H9 (cell line): ENCODE measurements around the gene SHISA9. TPM values are rescaled to one million over a fixed set of nuclear protein-coding genes. Genes with fewer than 3 reads are reported as not detected.

Source experiments
- DNase-seq: peaks from one replicate; pipeline ENCODE4 v3.0.0-alpha.2; 2017
- H2AFZ ChIP-seq: one replicate; pipeline ENCODE4 v1.6.1; 2013; ENCODE audit warnings: mild to moderate bottlenecking, low read length, control low read depth, moderate library complexity
- H2AK5ac ChIP-seq: 2 replicates; pipeline ENCODE4 v1.6.1; 2013; ENCODE audit warnings: low read length, control low read depth, mixed read lengths; ENCODE audit not compliant: insufficient read length
- H2BK120ac ChIP-seq: one replicate; pipeline ENCODE4 v1.6.1; 2013; ENCODE audit warnings: low read depth, mild to moderate bottlenecking, low read length, control low read depth, inconsistent platforms; ENCODE audit not compliant: poor library complexity, severe bottlenecking
- H2BK12ac ChIP-seq: 2 replicates; pipeline ENCODE4 v1.6.1; 2013; ENCODE audit warnings: low read length, control low read depth, mixed read lengths, low read depth; ENCODE audit not compliant: insufficient read length
- H2BK15ac ChIP-seq: 2 replicates; pipeline ENCODE4 v1.6.1; 2013; ENCODE audit warnings: low read depth, low read length, control low read depth
- H2BK20ac ChIP-seq: one replicate; pipeline ENCODE4 v1.6.1; 2013; ENCODE audit warnings: low read depth, mild to moderate bottlenecking, low read length, control low read depth, inconsistent platforms; ENCODE audit not compliant: poor library complexity, severe bottlenecking
- H2BK5ac ChIP-seq: 2 replicates; pipeline ENCODE4 v1.6.1; 2013; ENCODE audit warnings: low read length, control low read depth, mixed read lengths; ENCODE audit not compliant: insufficient read length
- H3K14ac ChIP-seq: 2 replicates; pipeline ENCODE4 v1.6.1; 2013; ENCODE audit warnings: low read length, control low read depth; ENCODE audit not compliant: insufficient read depth
- H3K18ac ChIP-seq: 2 replicates; pipeline ENCODE4 v1.6.1; 2013; ENCODE audit warnings: low read depth, mild to moderate bottlenecking, mixed read lengths, low read length, control low read depth; ENCODE audit not compliant: insufficient read length
- H3K23ac ChIP-seq: 2 replicates; pipeline ENCODE4 v1.6.1; 2013; ENCODE audit warnings: low read length, control low read depth, mixed read lengths, low read depth; ENCODE audit not compliant: insufficient read length
- H3K23me2 ChIP-seq: 2 replicates; pipeline ENCODE4 v1.6.1; 2013; ENCODE audit warnings: low read depth, mild to moderate bottlenecking, mixed read lengths, low read length, control low read depth; ENCODE audit not compliant: insufficient read length, poor library complexity, severe bottlenecking
- H3K27ac ChIP-seq: 2 replicates; pipeline ENCODE4 v1.5.1; 2013; ENCODE audit warnings: low read length, control low read depth, mixed read lengths, low read depth; ENCODE audit not compliant: insufficient read length
- H3K27me3 ChIP-seq: 2 replicates; pipeline ENCODE4 v1.6.1; 2013; ENCODE audit warnings: low read length, control low read depth, inconsistent platforms; ENCODE audit not compliant: insufficient read depth
- H3K4ac ChIP-seq: 2 replicates; pipeline ENCODE4 v1.6.1; 2013; ENCODE audit warnings: low read depth, mild to moderate bottlenecking, control low read depth, inconsistent platforms, low read length, moderate library complexity
- H3K4me1 ChIP-seq: 2 replicates; pipeline ENCODE4 v1.6.1; 2013; ENCODE audit warnings: low read length, control low read depth, inconsistent platforms; ENCODE audit not compliant: insufficient read depth
- H3K4me2 ChIP-seq: 2 replicates; pipeline ENCODE4 v1.6.1; 2013; ENCODE audit warnings: low read length, control low read depth, mixed read lengths; ENCODE audit not compliant: insufficient read length, insufficient read depth
- H3K56ac ChIP-seq: 2 replicates; pipeline ENCODE4 v1.6.1; 2013; ENCODE audit warnings: low read depth, mild to moderate bottlenecking, mixed read lengths, low read length, control low read depth; ENCODE audit not compliant: insufficient read length
- H3K79me1 ChIP-seq: 2 replicates; pipeline ENCODE4 v1.6.1; 2013; ENCODE audit warnings: low read depth, mild to moderate bottlenecking, moderate library complexity, low read length, control low read depth, inconsistent platforms; ENCODE audit not compliant: insufficient read depth, poor library complexity, severe bottlenecking
- H3K79me2 ChIP-seq: 2 replicates; pipeline ENCODE4 v1.6.1; 2013; ENCODE audit warnings: low read length, control low read depth, inconsistent platforms; ENCODE audit not compliant: insufficient read depth
- H3K9ac ChIP-seq: 2 replicates; pipeline ENCODE4 v1.6.1; 2013; ENCODE audit warnings: low read length, control low read depth, mixed read lengths; ENCODE audit not compliant: insufficient read length; ENCODE audit errors: extremely low read depth
- H3K9me3 ChIP-seq: one replicate; pipeline ENCODE4 v1.6.1; 2013; ENCODE audit warnings: low read depth, low read length, inconsistent platforms; ENCODE audit not compliant: control insufficient read depth
- H3T11ph ChIP-seq: one replicate; pipeline ENCODE4 v1.6.1; 2013; ENCODE audit warnings: mild to moderate bottlenecking, low read length, control low read depth, inconsistent platforms
- H4K20me1 ChIP-seq: one replicate; pipeline ENCODE4 v1.6.1; 2013; ENCODE audit not compliant: control insufficient read depth, insufficient read length, insufficient read depth
- H4K5ac ChIP-seq: 2 replicates; pipeline ENCODE4 v1.6.1; 2013; ENCODE audit warnings: low read depth, mild to moderate bottlenecking, mixed read lengths, low read length, control low read depth; ENCODE audit not compliant: insufficient read length
- H4K8ac ChIP-seq: replicated peaks from 2 replicates; pipeline ENCODE4 v1.6.1; 2013; ENCODE audit warnings: low read length, control low read depth, mixed read lengths, low read depth; ENCODE audit not compliant: insufficient read length
- H4K91ac ChIP-seq: 2 replicates; pipeline ENCODE4 v1.6.1; 2013; ENCODE audit warnings: low read depth, mild to moderate bottlenecking, moderate library complexity, mixed read lengths, low read length, control low read depth; ENCODE audit not compliant: insufficient read length
- H3K27ac Mint-ChIP-seq, 3 experiments: 2 replicates in 2 of 3; 3 replicates in 1 of 3; pipeline ENCODE4 v1.8.0; 2020 to 2021; ENCODE audit warnings: mixed read lengths in 3 of 3, mild to moderate bottlenecking in 1 of 3, moderate library complexity in 1 of 3
- H3K27me3 Mint-ChIP-seq: 2 replicates; pipeline ENCODE4 v1.8.0; 2021; ENCODE audit warnings: low read depth, mild to moderate bottlenecking, moderate library complexity, mixed read lengths
- H3K36me3 Mint-ChIP-seq, 3 experiments: 2 replicates in 2 of 3; 3 replicates in 1 of 3; pipeline ENCODE4 v1.8.0; 2020 to 2021; ENCODE audit warnings: low read depth in 3 of 3, mixed read lengths in 3 of 3; ENCODE audit not compliant: insufficient read depth in 1 of 3
- H3K4me1 Mint-ChIP-seq, 2 experiments: 2 replicates each; pipeline ENCODE4 v1.8.0; 2020; ENCODE audit warnings: mixed read lengths in 2 of 2
- H3K4me3 Mint-ChIP-seq, 2 experiments: 2 replicates in 1 of 2; 3 replicates in 1 of 2; pipeline ENCODE4 v1.8.0; 2020 to 2021; ENCODE audit warnings: mild to moderate bottlenecking in 2 of 2, mixed read lengths in 2 of 2, moderate library complexity in 1 of 2
- H3K9me3 Mint-ChIP-seq, 2 experiments: 2 replicates in 1 of 2; 3 replicates in 1 of 2; pipeline ENCODE4 v1.8.0; 2020; ENCODE audit warnings: mild to moderate bottlenecking in 2 of 2, mixed read lengths in 2 of 2, moderate library complexity in 1 of 2
- CTCF ChIP-seq: fragments of 200-600 bp; sonication (generic); conservative IDR thresholded peaks from 3 replicates; pipeline ENCODE4 v1.8.0; 2021; ENCODE audit warnings: antibody characterized with exemption, mild to moderate bottlenecking
- WGBS: extraction: QIAGEN DNeasy Blood & Tissue Kit; methylation state at CpG from one replicate; pipeline ENCODE4 v1.1.7; 2013; ENCODE audit warnings: missing lambda C conversion rate, low lambda C conversion rate, mixed read lengths; ENCODE audit not compliant: insufficient read length; ENCODE audit errors: extremely low coverage; 5-methylcytosine and 5-hydroxymethylcytosine counted together
- total RNA-seq: library from RNA; stranded (reverse); gene quantifications from 2 replicates; pipeline ENCODE4 v1.2.1, GENCODE V29; 2021

Gene SHISA9
- total RNA-seq, 1 experiment from 2014 or later, result 7.0 TPM

- Histone ChIP-seq H2AK5ac (no peak overlapping the region), H2BK12ac (no peak overlapping the region), H2BK20ac (no peak overlapping the region), H4K91ac (no peak overlapping the region), H3K9me3 (no peaks in the 10 kb centered on the region), H4K20me1 (no peaks in the 10 kb centered on the region), H4K5ac (peak overlapping the region; percentile 10), H3K79me2 (no peaks in the 10 kb centered on the region; the same call in 1 of the 2 replicates), H3K79me1 (no peaks in the 10 kb centered on the region), H4K8ac (no peak overlapping the region), H2AFZ (no peak overlapping the region), H3K4me1 (no peaks in the 10 kb centered on the region; the same call in 1 of the 2 replicates), H3K23ac (no peak overlapping the region), H3K4me2 (no peak overlapping the region), H3K56ac (no peak overlapping the region), H3K27ac (no peak overlapping the region), H2BK120ac (no peak overlapping the region), H3K23me2 (no peaks in the 10 kb centered on the region), H3K27me3 (no peaks in the 10 kb centered on the region), H3K18ac (no peak overlapping the region), H3K9ac (no peak overlapping the region), H3K4ac (no peak overlapping the region), H3K14ac (no peak overlapping the region; the same call in 1 of the 2 replicates), H2BK15ac (no peak overlapping the region), H3T11ph (no peak overlapping the region), H2BK5ac (no peak overlapping the region)
- Mint-ChIP-seq H3K27ac (no peak overlapping the region; a peak in 1 of 7 replicates), H3K4me1 (peaks cover 10 to 11% of the 10 kb centered on the region in 2 experiments), H3K4me3 (no peak overlapping the region), H3K36me3 (no peaks in the 10 kb centered on the region), H3K9me3 (no peaks in the 10 kb centered on the region), H3K27me3 (no peaks in the 10 kb centered on the region)
- TF ChIP-seq CTCF, result no peak
- no CpG with 5 or more reads among the region's 3 CpGs for WGBS
- DNase-seq, result no peak
Measured at GRCh38 chr16:13148836-13149235, 247.4 kb downstream of the SHISA9 start.
